IMR-90 (cell line): ENCODE data around the gene SMC4. TPM values are rescaled to one million over a fixed set of nuclear protein-coding genes. Genes with fewer than 3 reads are reported as not detected.

Source experiments
- ATAC-seq: fragments of 200-7000 bp; cut with Tn5 transposase; 2 replicates; pipeline ENCODE4 v1.9.1; 2020; ENCODE audit warnings: low read depth, mild to moderate bottlenecking, moderate library complexity
- BruUV-seq: library from RNA; stranded (reverse); fragments of 400-500 nt; replicated peaks from 2 replicates; lab custom pipeline; 2021; lab: Mats Ljungman, UMichigan
- CTCF ChIA-PET: fragments of 300-600 bp; formaldehyde crosslinking; extraction: SDS; loops from one replicate; lab custom pipeline; 2021; ENCODE audit warnings: antibody characterized with exemption; lab: Yijun Ruan, JAX
- POLR2A ChIA-PET: fragments of 300-600 bp; sonication (Branson Sonifier 250); formaldehyde crosslinking; loops from one replicate; lab custom pipeline; 2022; ENCODE audit warnings: antibody characterized with exemption; ENCODE audit not compliant: unreplicated experiment; lab: Charles Lee
- DNase-seq: peaks from one replicate; pipeline ENCODE4 v3.0.0; 2013
- H2AFZ ChIP-seq: replicated peaks from 2 replicates; pipeline ENCODE3; 2013; ENCODE audit warnings: low read length, mild to moderate bottlenecking; ENCODE audit not compliant: poor library complexity
- H2AK5ac ChIP-seq: 2 replicates; pipeline ENCODE4 v1.6.1; 2013; ENCODE audit warnings: low read depth, low read length, inconsistent platforms
- H2AK9ac ChIP-seq: replicated peaks from 2 replicates; pipeline ENCODE3; 2013; ENCODE audit warnings: mild to moderate bottlenecking, low read depth, low read length, moderate library complexity; ENCODE audit not compliant: poor library complexity
- H2BK120ac ChIP-seq: 2 replicates; pipeline ENCODE4 v1.6.1; 2013; ENCODE audit warnings: low read depth, low read length, inconsistent platforms
- H2BK15ac ChIP-seq: 3 replicates; pipeline ENCODE4 v1.6.1; 2013; ENCODE audit warnings: low read depth, low read length, inconsistent platforms
- H2BK20ac ChIP-seq: 2 replicates; pipeline ENCODE4 v1.6.1; 2013; ENCODE audit warnings: low read depth, mild to moderate bottlenecking, inconsistent platforms, low read length, moderate library complexity
- H2BK5ac ChIP-seq: 2 replicates; pipeline ENCODE4 v1.6.1; 2013; ENCODE audit warnings: mild to moderate bottlenecking, low read depth, low read length, inconsistent platforms; ENCODE audit not compliant: poor library complexity, severe bottlenecking
- H3K14ac ChIP-seq: replicated peaks from 2 replicates; pipeline ENCODE4 v1.6.1; 2013; ENCODE audit warnings: low read depth, low read length, inconsistent platforms
- H3K18ac ChIP-seq: 2 replicates; pipeline ENCODE4 v1.6.1; 2013; ENCODE audit warnings: low read depth, low read length, control low read depth
- H3K23ac ChIP-seq: 2 replicates; pipeline ENCODE4 v1.6.1; 2013; ENCODE audit warnings: low read depth, low read length, inconsistent platforms
- H3K27ac ChIP-seq: 2 replicates; pipeline ENCODE4 v1.5.1; 2013; ENCODE audit warnings: mild to moderate bottlenecking, control low read depth, low read length; ENCODE audit not compliant: insufficient read depth
- H3K27me3 ChIP-seq: 2 replicates; pipeline ENCODE4 v1.6.1; 2013; ENCODE audit warnings: low read length; ENCODE audit not compliant: control insufficient read depth, insufficient read depth
- H3K36me3 ChIP-seq: 2 replicates; pipeline ENCODE4 v1.6.1; 2013; ENCODE audit warnings: low read length, mixed read lengths; ENCODE audit not compliant: control insufficient read depth, insufficient read depth
- H3K4ac ChIP-seq: 2 replicates; pipeline ENCODE4 v1.6.1; 2013; ENCODE audit warnings: low read depth, low read length, inconsistent platforms
- H3K4me1 ChIP-seq: 2 replicates; pipeline ENCODE4 v1.6.1; 2013; ENCODE audit warnings: low read length, mixed read lengths; ENCODE audit not compliant: control insufficient read depth, insufficient read depth
- H3K4me2 ChIP-seq: 2 replicates; pipeline ENCODE4 v1.6.1; 2013; ENCODE audit warnings: low read depth, mild to moderate bottlenecking, control low read depth, low read length, moderate library complexity
- H3K4me3 ChIP-seq: 2 replicates; pipeline ENCODE4 v1.5.1; 2013; ENCODE audit warnings: low read depth, mild to moderate bottlenecking, control low read depth, low read length, moderate library complexity; ENCODE audit not compliant: insufficient read depth
- H3K56ac ChIP-seq: 2 replicates; pipeline ENCODE4 v1.6.1; 2013; ENCODE audit warnings: low read length, inconsistent platforms; ENCODE audit not compliant: insufficient read depth; ENCODE audit errors: extremely low read depth
- H3K79me1 ChIP-seq, 2 experiments: 2 replicates each; pipeline ENCODE4 v1.6.1; 2013; ENCODE audit warnings: low read length in 2 of 2, inconsistent platforms in 1 of 2, low read depth in 1 of 2
- H3K9ac ChIP-seq: 2 replicates; pipeline ENCODE4 v1.6.1; 2013; ENCODE audit warnings: low read depth, low read length, control low read depth
- H3K9me1 ChIP-seq: 2 replicates; pipeline ENCODE4 v1.6.1; 2013; ENCODE audit warnings: low read length, inconsistent platforms; ENCODE audit not compliant: insufficient read depth
- H3K9me3 ChIP-seq: 2 replicates; pipeline ENCODE4 v1.6.1; 2013; ENCODE audit warnings: low read length; ENCODE audit not compliant: control insufficient read depth, insufficient read depth
- H4K20me1 ChIP-seq: 2 replicates; pipeline ENCODE4 v1.6.1; 2013; ENCODE audit warnings: low read length, inconsistent platforms; ENCODE audit not compliant: insufficient read depth
- H4K5ac ChIP-seq: 2 replicates; pipeline ENCODE4 v1.6.1; 2013; ENCODE audit warnings: mild to moderate bottlenecking, low read depth, low read length, control low read depth
- H4K8ac ChIP-seq, 2 experiments: 2 replicates each; pipeline ENCODE4 v1.6.1; 2013; ENCODE audit warnings: low read depth in 2 of 2, low read length in 2 of 2, control low read depth in 1 of 2, inconsistent platforms in 1 of 2
- H4K91ac ChIP-seq: 2 replicates; pipeline ENCODE4 v1.6.1; 2013; ENCODE audit warnings: low read depth, low read length, inconsistent platforms; ENCODE audit not compliant: insufficient read depth
- CEBPB ChIP-seq: IDR thresholded peaks from 2 replicates; pipeline ENCODE4 v1.6.1; 2012; ENCODE audit warnings: low read depth, low read length, improper control_type of control experiment
- CHD1 ChIP-seq: IDR thresholded peaks from 2 replicates; pipeline ENCODE4 v1.6.1; 2012; ENCODE audit warnings: low read depth, low read length, improper control_type of control experiment
- MAFK ChIP-seq: IDR thresholded peaks from 2 replicates; pipeline ENCODE4 v1.6.1; 2012; ENCODE audit warnings: low read depth, low read length, improper control_type of control experiment
- MAZ ChIP-seq: IDR thresholded peaks from 2 replicates; pipeline ENCODE4 v1.6.1; 2012; ENCODE audit warnings: low read depth, mild to moderate bottlenecking, low read length, improper control_type of control experiment, moderate library complexity, borderline replicate concordance
- NFE2L2 ChIP-seq: fragments of 150-350 bp; IDR thresholded peaks from 2 replicates; pipeline ENCODE4 v1.6.1; 2016; ENCODE audit warnings: low read depth, mild to moderate bottlenecking, low read length
- POLR2A ChIP-seq: IDR thresholded peaks from 2 replicates; pipeline ENCODE4 v1.6.1; 2012; ENCODE audit warnings: mild to moderate bottlenecking, low read depth, low read length
- RAD21 ChIP-seq: IDR thresholded peaks from 2 replicates; pipeline ENCODE4 v1.6.1; 2012; ENCODE audit warnings: low read length, improper control_type of control experiment
- RCOR1 ChIP-seq: IDR thresholded peaks from 2 replicates; pipeline ENCODE4 v1.6.1; 2012; ENCODE audit warnings: mild to moderate bottlenecking, low read length, improper control_type of control experiment; ENCODE audit not compliant: insufficient replicate concordance
- RFX5 ChIP-seq: IDR thresholded peaks from 2 replicates; pipeline ENCODE4 v1.8.0; 2012; ENCODE audit warnings: low read depth, mild to moderate bottlenecking, low read length, moderate library complexity
- WGBS, 2 experiments: methylation state at CpG; one replicate each; pipeline versions ENCODE4 v1.1.5 to v1.1.7; 2013; ENCODE audit warnings: missing lambda C conversion rate in 2 of 2; ENCODE audit not compliant: insufficient read length in 1 of 2; ENCODE audit errors: extremely low coverage in 2 of 2; 5-methylcytosine and 5-hydroxymethylcytosine counted together
- dilution Hi-C: fragments of 300-500 bp; cut with HindIII; formaldehyde crosslinking; loops from one replicate; pipeline ENCODE4 v1.14.3; 2018; ENCODE audit warnings: low sequenced_read_pairs; ENCODE audit not compliant: unreplicated experiment
- in situ Hi-C: fragments of 300-500 bp; cut with MboI; formaldehyde crosslinking; loops from 3 replicates; pipeline ENCODE4 v1.14.3; 2019; ENCODE audit warnings: low sequenced_read_pairs, inconsistent platforms, mixed read lengths
- intact Hi-C: fragments of 100-400 bp; cut with micrococcal nuclease; formaldehyde crosslinking; loops from 2 replicates; pipeline ENCODE4 v1.10.0; 2022
- polyA plus RNA-seq, 3 experiments: library from polyadenylated mRNA; depleted of rRNA; stranded (reverse); fragments of >200 nt; gene quantifications; 2 replicates each; pipeline ENCODE4 v1.2.3, GENCODE V29; 2012; ENCODE audit warnings: low replicate concordance in 1 of 3
- total RNA-seq: library from RNA; depleted of rRNA; stranded (reverse); fragments of >200 nt; gene quantifications from 2 replicates; pipeline ENCODE4 v1.2.3, GENCODE V29; 2012
- TF ChIP-seq, protein P1 (sequence below): fragments of 150-350 bp; IDR thresholded peaks from 2 replicates; pipeline ENCODE4 v1.6.1; 2017; ENCODE audit warnings: mild to moderate bottlenecking, antibody characterized with exemption, low read length, low read depth
- TF ChIP-seq, protein P2 (sequence below): fragments of 150-350 bp; IDR thresholded peaks from 2 replicates; pipeline ENCODE4 v1.6.1; 2016; ENCODE audit warnings: low read depth, mild to moderate bottlenecking, low read length, moderate library complexity, borderline replicate concordance
- TF ChIP-seq, protein P3 (sequence below): conservative IDR thresholded peaks from 2 replicates; pipeline ENCODE4 v1.5.1; 2012; ENCODE audit warnings: mild to moderate bottlenecking, low read depth, low read length, improper control_type of control experiment

Gene SMC4
- total and polyA plus RNA-seq, 2 of the 4 experiments (the other 2 are of a cell fraction), result 48.8 to 50.1 TPM

DNA sequence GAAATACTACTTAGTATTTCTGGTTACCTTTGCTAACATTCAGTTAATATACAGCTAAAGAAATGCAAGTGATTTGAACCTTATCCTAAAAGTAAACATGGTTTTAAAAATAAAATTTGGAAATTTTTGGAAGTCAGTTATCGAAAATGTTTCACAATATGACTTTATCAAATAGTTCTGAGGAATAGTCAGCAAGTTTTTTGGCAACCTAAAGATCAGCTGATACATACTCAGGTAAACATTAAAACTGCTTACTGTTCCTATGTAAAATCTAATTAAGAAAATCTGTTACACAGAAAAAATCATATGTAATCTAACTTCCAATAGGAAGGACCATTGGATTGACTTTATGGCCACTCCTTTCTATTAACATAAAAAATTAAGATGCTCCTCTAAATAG is 24.5 kb upstream of the SMC4 start:
- H2BK5ac ChIP-seq, result no peak overlapping the region
- H3K56ac ChIP-seq, result no peak overlapping the region
- H3K9ac ChIP-seq, result no peak overlapping the region
- dilution Hi-C loops, result no loop called here
- no peak overlapping the region for H2AFZ ChIP-seq
- H4K8ac ChIP-seq, result no peak overlapping the region
- no peak overlapping the region for H3K14ac ChIP-seq
- no peak overlapping the region for H2BK20ac ChIP-seq
- WGBS, 2 experiments, result no CpG with 5 or more reads among the region's 1 CpG
- H3K27ac ChIP-seq, result no peak overlapping the region
- H3K36me3 ChIP-seq, result peaks cover 3% of the 10 kb centered on the region
- no peak overlapping the region for H3K23ac ChIP-seq
- H3K27me3 ChIP-seq, result no peaks in the 10 kb centered on the region
- ChIA-PET POLR2A (no interaction called here), CTCF (interaction anchor here (1.1 kb wide), 1 partner anchor 21 kb away, joined by 3 read pairs; no protein-coding TSS in a partner anchor)
- H2BK120ac ChIP-seq, result no peak overlapping the region
- in situ Hi-C loops, result no loop called here
- no peak overlapping the region for H2AK9ac ChIP-seq
- H2AK5ac ChIP-seq, result no peak overlapping the region
- BruUV-seq, result no TSS peak
- ATAC-seq, result no peak
- peaks cover 9% of the 10 kb centered on the region for H3K4me1 ChIP-seq
- no peak overlapping the region for H3K4me2 ChIP-seq
- intact Hi-C loops, result no loop called here
- no peak overlapping the region for H3K4me3 ChIP-seq
- no peak overlapping the region for H4K5ac ChIP-seq
- no peak overlapping the region for H3K4ac ChIP-seq
- H2BK15ac ChIP-seq, result no peak overlapping the region
- H3K18ac ChIP-seq, result no peak overlapping the region
- TF ChIP-seq, protein P1, sequence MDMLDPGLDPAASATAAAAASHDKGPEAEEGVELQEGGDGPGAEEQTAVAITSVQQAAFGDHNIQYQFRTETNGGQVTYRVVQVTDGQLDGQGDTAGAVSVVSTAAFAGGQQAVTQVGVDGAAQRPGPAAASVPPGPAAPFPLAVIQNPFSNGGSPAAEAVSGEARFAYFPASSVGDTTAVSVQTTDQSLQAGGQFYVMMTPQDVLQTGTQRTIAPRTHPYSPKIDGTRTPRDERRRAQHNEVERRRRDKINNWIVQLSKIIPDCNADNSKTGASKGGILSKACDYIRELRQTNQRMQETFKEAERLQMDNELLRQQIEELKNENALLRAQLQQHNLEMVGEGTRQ, result no peak
- no peak; the same call in 1 of the 2 replicates for TF ChIP-seq CEBPB
- TF ChIP-seq, protein P2, sequence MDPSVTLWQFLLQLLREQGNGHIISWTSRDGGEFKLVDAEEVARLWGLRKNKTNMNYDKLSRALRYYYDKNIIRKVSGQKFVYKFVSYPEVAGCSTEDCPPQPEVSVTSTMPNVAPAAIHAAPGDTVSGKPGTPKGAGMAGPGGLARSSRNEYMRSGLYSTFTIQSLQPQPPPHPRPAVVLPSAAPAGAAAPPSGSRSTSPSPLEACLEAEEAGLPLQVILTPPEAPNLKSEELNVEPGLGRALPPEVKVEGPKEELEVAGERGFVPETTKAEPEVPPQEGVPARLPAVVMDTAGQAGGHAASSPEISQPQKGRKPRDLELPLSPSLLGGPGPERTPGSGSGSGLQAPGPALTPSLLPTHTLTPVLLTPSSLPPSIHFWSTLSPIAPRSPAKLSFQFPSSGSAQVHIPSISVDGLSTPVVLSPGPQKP, result no peak
- no peak for TF ChIP-seq NFE2L2
- TF ChIP-seq, protein P3, sequence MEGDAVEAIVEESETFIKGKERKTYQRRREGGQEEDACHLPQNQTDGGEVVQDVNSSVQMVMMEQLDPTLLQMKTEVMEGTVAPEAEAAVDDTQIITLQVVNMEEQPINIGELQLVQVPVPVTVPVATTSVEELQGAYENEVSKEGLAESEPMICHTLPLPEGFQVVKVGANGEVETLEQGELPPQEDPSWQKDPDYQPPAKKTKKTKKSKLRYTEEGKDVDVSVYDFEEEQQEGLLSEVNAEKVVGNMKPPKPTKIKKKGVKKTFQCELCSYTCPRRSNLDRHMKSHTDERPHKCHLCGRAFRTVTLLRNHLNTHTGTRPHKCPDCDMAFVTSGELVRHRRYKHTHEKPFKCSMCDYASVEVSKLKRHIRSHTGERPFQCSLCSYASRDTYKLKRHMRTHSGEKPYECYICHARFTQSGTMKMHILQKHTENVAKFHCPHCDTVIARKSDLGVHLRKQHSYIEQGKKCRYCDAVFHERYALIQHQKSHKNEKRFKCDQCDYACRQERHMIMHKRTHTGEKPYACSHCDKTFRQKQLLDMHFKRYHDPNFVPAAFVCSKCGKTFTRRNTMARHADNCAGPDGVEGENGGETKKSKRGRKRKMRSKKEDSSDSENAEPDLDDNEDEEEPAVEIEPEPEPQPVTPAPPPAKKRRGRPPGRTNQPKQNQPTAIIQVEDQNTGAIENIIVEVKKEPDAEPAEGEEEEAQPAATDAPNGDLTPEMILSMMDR, result no peak
- no peak for TF ChIP-seq RAD21
- TF ChIP-seq MAZ, result no peak
- no peak for TF ChIP-seq MAFK
- TF ChIP-seq CHD1, result no peak
- no peak for TF ChIP-seq RFX5
- TF ChIP-seq POLR2A, result no peak
- TF ChIP-seq RCOR1, result no peak
- H3K79me1 ChIP-seq, result peaks cover 0 to 6% of the 10 kb centered on the region in 2 experiments; a peak in 3 of 4 replicates
- H4K20me1 ChIP-seq, result no peaks in the 10 kb centered on the region
- no peak for DNase-seq
- no peaks in the 10 kb centered on the region for H3K9me3 ChIP-seq
- no peak overlapping the region for H4K91ac ChIP-seq
- H3K9me1 ChIP-seq, result peaks cover 3% of the 10 kb centered on the region
